DND-41 (cell line): Measurements from ENCODE around the gene LMOD3.
A peak's percentile ranks its signal among the peaks of the same experiment; 100 is the strongest.

ENCODE experiments used
- ATAC-seq: fragments of 200-7000 bp; cut with Tn5 transposase; 3 replicates; pipeline ENCODE4 v1.9.1; 2021; ENCODE audit warnings: low read depth; ENCODE audit not compliant: insufficient read depth
- DNase-seq: peaks from one replicate; pipeline ENCODE4 v3.0.0-alpha.2; 2020
- H2AFZ ChIP-seq: 2 replicates; pipeline ENCODE4 v1.6.0; 2012; ENCODE audit warnings: low read depth, low read length
- H3K27ac ChIP-seq: 2 replicates; pipeline ENCODE4 v1.5.1; 2012; ENCODE audit warnings: low read length, inconsistent platforms
- H3K27me3 ChIP-seq: fragments of 200-600 bp; sonication (generic); 2 replicates; pipeline ENCODE4 v1.6.0; 2012; ENCODE audit warnings: low read length, mild to moderate bottlenecking, inconsistent platforms; ENCODE audit not compliant: insufficient read depth, poor library complexity
- H3K36me3 ChIP-seq: 2 replicates; pipeline ENCODE4 v1.5.1; 2012; ENCODE audit warnings: low read length, inconsistent platforms; ENCODE audit not compliant: insufficient read depth
- H3K4me1 ChIP-seq: 2 replicates; pipeline ENCODE4 v1.5.1; 2012; ENCODE audit warnings: mild to moderate bottlenecking, low read length; ENCODE audit not compliant: insufficient read depth
- H3K4me2 ChIP-seq: 2 replicates; pipeline ENCODE4 v1.6.0; 2012; ENCODE audit warnings: mild to moderate bottlenecking, moderate library complexity, low read length, inconsistent platforms; ENCODE audit not compliant: insufficient read depth
- H3K4me3 ChIP-seq, 2 experiments: fragments of 200-600 bp in 1 of 2; shearing (Covaris generic) in 1 of 2; 2 replicates each; pipeline ENCODE4 v1.5.1; 2012 to 2016; ENCODE audit warnings: inconsistent platforms in 2 of 2, low read length in 2 of 2, mild to moderate bottlenecking in 2 of 2, low read depth in 1 of 2, moderate library complexity in 1 of 2
- H3K79me2 ChIP-seq: 2 replicates; pipeline ENCODE4 v1.6.0; 2012; ENCODE audit warnings: low read length, inconsistent platforms; ENCODE audit not compliant: insufficient read depth
- H3K9ac ChIP-seq: 2 replicates; pipeline ENCODE4 v1.6.0; 2012; ENCODE audit warnings: low read depth, mild to moderate bottlenecking, inconsistent platforms, low read length, moderate library complexity
- H3K9me3 ChIP-seq: 2 replicates; pipeline ENCODE4 v1.5.1; 2012; ENCODE audit warnings: low read length, moderate library complexity, mild to moderate bottlenecking, inconsistent platforms; ENCODE audit not compliant: insufficient read depth, severe bottlenecking
- H4K20me1 ChIP-seq: 2 replicates; pipeline ENCODE4 v1.6.0; 2012; ENCODE audit warnings: low read length; ENCODE audit not compliant: insufficient read depth
- CTCF ChIP-seq: IDR thresholded peaks from 2 replicates; pipeline ENCODE4 v1.5.1; 2012; ENCODE audit warnings: borderline replicate concordance, low read length, moderate library complexity, mild to moderate bottlenecking; ENCODE audit not compliant: poor library complexity, severe bottlenecking; ENCODE audit errors: extremely low read depth
- EZH2 ChIP-seq: IDR thresholded peaks from 3 replicates; pipeline ENCODE4 v1.6.1; 2012; ENCODE audit warnings: borderline replicate concordance, low read depth, mild to moderate bottlenecking, moderate library complexity, low read length, inconsistent platforms; ENCODE audit not compliant: severe bottlenecking

Gene LMOD3

DNA sequence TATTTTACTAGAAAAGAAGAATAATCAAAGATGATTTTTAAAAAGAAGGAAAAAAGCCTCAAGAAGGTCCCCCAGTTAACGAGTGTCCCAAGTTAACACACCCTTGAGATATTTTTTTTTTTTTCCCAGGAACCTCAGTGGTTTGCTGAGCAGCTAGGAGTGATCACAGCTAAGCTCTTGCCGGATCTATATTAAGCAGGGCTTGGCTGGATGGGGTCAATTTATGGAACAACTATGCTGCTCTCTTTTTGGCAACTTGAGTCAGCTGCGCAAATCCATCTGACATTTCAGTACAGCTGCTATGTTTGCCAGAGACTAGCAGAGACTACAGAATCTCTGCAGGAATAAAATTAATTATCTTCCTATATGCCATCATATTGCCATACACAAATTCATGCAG is at the start of gene LMOD3:
Gene LMOD3 (minus strand): TSS at position 193 of the 400 bp plus-strand sequence. CDS start 209 bp downstream, outside the sequence.
- no peaks in the 10 kb centered on the region for H4K20me1 ChIP-seq
- H3K4me2 ChIP-seq, result no peak within 1 kb of the TSS
- H3K9ac ChIP-seq, result no peak within 1 kb of the TSS
- no peaks in the 10 kb centered on the region for H3K4me1 ChIP-seq
- TF ChIP-seq CTCF (no peak), EZH2 (no peak)
- no peaks in the 10 kb centered on the region for H3K9me3 ChIP-seq
- H3K27me3 ChIP-seq, result peaks cover 4% of the 10 kb centered on the region
- peak within 1 kb of the TSS; percentile 63; the same call in 1 of the 2 replicates for H2AFZ ChIP-seq
- no peak within 1 kb of the TSS for H3K27ac ChIP-seq
- H3K79me2 ChIP-seq, result no peaks in the 10 kb centered on the region
- DNase-seq (no peak), ATAC-seq (no peak)
- H3K4me3 ChIP-seq, result no peak within 1 kb of the TSS
- H3K36me3 ChIP-seq, result no peaks in the 10 kb centered on the region

DNA sequence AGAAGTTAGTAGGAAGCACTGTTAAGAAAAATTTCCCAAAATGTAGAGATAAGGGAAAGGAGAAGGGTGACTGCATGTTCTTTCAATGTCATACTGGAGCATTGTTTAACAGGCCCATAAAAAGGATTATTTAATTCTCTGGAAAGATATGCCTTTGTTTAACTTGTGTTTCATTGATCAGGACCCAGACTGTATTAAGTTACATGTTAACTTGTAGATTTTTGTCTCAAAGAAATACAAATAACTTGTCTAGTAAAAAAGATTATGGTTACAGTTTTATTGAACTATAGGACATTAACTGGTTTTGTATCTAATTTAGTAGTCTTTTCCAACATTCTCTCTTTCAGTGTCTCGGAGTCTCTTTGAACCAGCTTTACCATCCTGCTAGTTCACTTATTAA is 49.7 kb upstream of the LMOD3 start:
- no peak for TF ChIP-seq CTCF
- TF ChIP-seq EZH2, result no peak
- Histone ChIP-seq H3K4me2 (no peak overlapping the region), H3K9me3 (no peaks in the 10 kb centered on the region), H4K20me1 (no peaks in the 10 kb centered on the region), H2AFZ (no peak overlapping the region), H3K36me3 (peaks cover 36% of the 10 kb centered on the region), H3K27me3 (no peaks in the 10 kb centered on the region), H3K4me3 (no peak overlapping the region), H3K27ac (no peak overlapping the region), H3K79me2 (no peaks in the 10 kb centered on the region), H3K9ac (no peak overlapping the region), H3K4me1 (no peaks in the 10 kb centered on the region)
- DNase-seq (no peak), ATAC-seq (no peak)

DNA sequence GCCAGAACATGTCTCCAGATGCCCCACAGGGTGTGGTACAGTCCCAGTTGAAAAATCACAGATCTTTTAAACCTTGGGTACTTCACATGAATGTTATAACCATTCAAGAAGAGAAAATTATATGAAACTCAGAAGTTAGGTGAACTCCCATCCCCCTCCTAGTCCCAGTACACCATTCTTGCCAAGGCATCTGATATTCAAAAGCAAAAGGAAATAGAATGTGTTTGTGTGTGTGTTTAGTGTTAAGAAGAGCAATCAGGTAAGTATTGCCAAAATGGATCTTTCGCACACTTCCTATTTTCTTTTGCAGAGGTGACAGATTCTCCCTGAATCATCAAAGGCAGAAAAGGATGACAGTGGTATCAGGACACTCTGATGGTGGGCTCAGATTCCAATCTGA is 44.1 kb upstream of the LMOD3 start:
- Histone ChIP-seq H3K4me3 (no peak overlapping the region), H4K20me1 (no peaks in the 10 kb centered on the region), H3K79me2 (no peaks in the 10 kb centered on the region), H3K9me3 (no peaks in the 10 kb centered on the region), H3K27me3 (no peaks in the 10 kb centered on the region), H3K4me1 (no peaks in the 10 kb centered on the region), H3K4me2 (no peak overlapping the region), H2AFZ (no peak overlapping the region), H3K9ac (no peak overlapping the region), H3K27ac (no peak overlapping the region), H3K36me3 (peaks cover 8% of the 10 kb centered on the region; the same call in 1 of the 2 replicates)
- no peak for TF ChIP-seq CTCF
- no peak for TF ChIP-seq EZH2
- ATAC-seq, result no peak
- DNase-seq, result no peak

DNA sequence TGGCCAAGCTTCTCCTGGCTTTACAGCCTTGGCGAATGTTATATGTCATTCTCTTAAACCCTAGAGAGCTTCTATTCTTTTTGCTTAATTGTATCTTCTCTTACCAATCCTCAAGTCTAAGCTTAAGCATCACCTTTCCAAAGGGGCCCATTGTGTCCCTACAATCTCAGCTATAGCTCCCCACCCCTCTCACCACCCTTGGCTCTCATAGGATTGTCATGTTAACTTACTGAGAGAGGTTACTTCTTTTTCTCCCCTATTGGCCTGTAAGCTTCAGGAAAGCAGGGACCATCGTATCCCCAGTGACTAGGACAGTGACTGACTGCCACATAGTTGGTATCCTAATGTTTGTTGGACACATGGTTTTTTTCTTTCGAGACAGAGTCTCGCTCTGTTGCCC is 43.3 kb upstream of the LMOD3 start:
- ATAC-seq (no peak), DNase-seq (no peak)
- Histone ChIP-seq H3K9me3 (no peaks in the 10 kb centered on the region), H3K9ac (no peak overlapping the region), H3K4me2 (no peak overlapping the region), H3K4me3 (no peak overlapping the region), H3K36me3 (peaks cover 2% of the 10 kb centered on the region; the same call in 1 of the 2 replicates), H4K20me1 (no peaks in the 10 kb centered on the region), H3K79me2 (no peaks in the 10 kb centered on the region), H2AFZ (no peak overlapping the region), H3K4me1 (no peaks in the 10 kb centered on the region), H3K27ac (no peak overlapping the region), H3K27me3 (no peaks in the 10 kb centered on the region)
- TF ChIP-seq CTCF, result no peak
- no peak for TF ChIP-seq EZH2
